Lower lobe of right lung (tissue), 2 donors: ENCODE measurements around the gene FRMD4B. TPM values are rescaled to one million over a fixed set of nuclear protein-coding genes. Genes with fewer than 3 reads are reported as not detected.

Experiments used
- ATAC-seq, 2 donors: fragments of 200-7000 bp; cut with Tn5 transposase; one replicate each; pipeline ENCODE4 v1.9.1; 2020 to 2022; ENCODE audit warnings: mild to moderate bottlenecking in 2 of 2, moderate library complexity in 2 of 2
- DNase-seq: peaks from one replicate; pipeline ENCODE4 v3.0.0-alpha.2; 2020
- H3K27ac ChIP-seq: fragments of 200-600 bp; one replicate; pipeline ENCODE4 v1.8.0; 2022
- H3K27me3 ChIP-seq: fragments of 200-600 bp; one replicate; pipeline ENCODE4 v1.8.0; 2022; ENCODE audit warnings: low read depth
- H3K36me3 ChIP-seq: fragments of 200-600 bp; one replicate; pipeline ENCODE4 v1.8.0; 2022; ENCODE audit warnings: mild to moderate bottlenecking
- H3K4me1 ChIP-seq: fragments of 200-600 bp; one replicate; pipeline ENCODE4 v1.8.0; 2022
- H3K4me3 ChIP-seq: fragments of 200-600 bp; one replicate; pipeline ENCODE4 v1.8.0; 2022; ENCODE audit warnings: mild to moderate bottlenecking
- H3K9me3 ChIP-seq: fragments of 200-600 bp; one replicate; pipeline ENCODE4 v1.8.0; 2022
- CTCF ChIP-seq: fragments of 200-600 bp; IDR thresholded peaks from one replicate; pipeline ENCODE4 v1.8.0; 2022; ENCODE audit warnings: antibody characterized with exemption, mild to moderate bottlenecking
- intact Hi-C: fragments of 100-400 bp; cut with DNase I; formaldehyde crosslinking; loops from one replicate; pipeline ENCODE4 v1.11.0; 2022
- total RNA-seq: library from RNA; stranded (reverse); fragmentation: NEBNext Ultra II Directional; extraction: Animal tissue kit (Norgen Biotek cat#: 25700); gene quantifications from one replicate; pipeline ENCODE4 v1.2.1, GENCODE V29; 2021
- donor health status: DM: no; HTN: yes; CAD: no; lungs with severe emphysema.

FRMD4B gene
- total RNA-seq, 1 donor from 2014 or later, result 62.4 TPM

GRCh38 chr3:69379661-69380060 is 6.2 kb downstream of the FRMD4B start:
- no peak overlapping the region for H3K27ac ChIP-seq
- TF ChIP-seq CTCF, result no peak
- no peak for ATAC-seq

GRCh38 chr3:69378112-69378802 is 7.6 kb downstream of the FRMD4B start:
- DNase-seq, result no peak

More at GRCh38 chr3:69379661-69380060, 6.2 kb downstream of the FRMD4B start:
- Histone ChIP-seq H3K9me3 (no peaks in the 10 kb centered on the region), H3K36me3 (no peaks in the 10 kb centered on the region), H3K4me3 (no peak overlapping the region), H3K27me3 (no peaks in the 10 kb centered on the region), H3K4me1 (peaks cover 31% of the 10 kb centered on the region)
- DNase-seq, result no peak
- intact Hi-C loops, result no loop called here

GRCh38 chr3:69377262-69377661 is 8.6 kb downstream of the FRMD4B start:
- intact Hi-C loops, result no loop called here
- H3K27ac ChIP-seq, result peak overlapping the region; percentile 58
- no peak for DNase-seq
- no peak for ATAC-seq
- no peaks in the 10 kb centered on the region for H3K9me3 ChIP-seq
- no peak overlapping the region for H3K4me3 ChIP-seq
- no peak for TF ChIP-seq CTCF
- no peaks in the 10 kb centered on the region for H3K27me3 ChIP-seq
- H3K4me1 ChIP-seq, result peaks cover 23% of the 10 kb centered on the region
- H3K36me3 ChIP-seq, result no peaks in the 10 kb centered on the region

More at GRCh38 chr3:69378112-69378802, 7.6 kb downstream of the FRMD4B start:
- ATAC-seq, result peak; percentile 89 to 93
- Histone ChIP-seq H3K4me1 (peaks cover 23% of the 10 kb centered on the region), H3K27ac (peak overlapping the region; percentile 58), H3K36me3 (no peaks in the 10 kb centered on the region), H3K9me3 (no peaks in the 10 kb centered on the region), H3K27me3 (no peaks in the 10 kb centered on the region), H3K4me3 (no peak overlapping the region)
- TF ChIP-seq CTCF, result no peak
- intact Hi-C loops, result no loop called here

- intact Hi-C loops, result no loop called here
- H3K27me3 ChIP-seq, result no peaks in the 10 kb centered on the region
- ATAC-seq, result peak in 1 of 2 donors; percentile 40
- H3K4me3 ChIP-seq, result no peak overlapping the region
- peaks cover 23% of the 10 kb centered on the region for H3K4me1 ChIP-seq
- TF ChIP-seq CTCF, result no peak
- H3K27ac ChIP-seq, result no peak overlapping the region
- H3K36me3 ChIP-seq, result no peaks in the 10 kb centered on the region
- no peaks in the 10 kb centered on the region for H3K9me3 ChIP-seq
- DNase-seq, result no peak
These were observed 9.2 kb downstream of the FRMD4B start for GRCh38 chr3:69376731-69377130.

- no peak for TF ChIP-seq CTCF
- DNase-seq (no peak), ATAC-seq (peak in 1 of 2 donors; percentile 48)
- Histone ChIP-seq H3K36me3 (no peaks in the 10 kb centered on the region), H3K9me3 (no peaks in the 10 kb centered on the region), H3K27ac (no peak overlapping the region), H3K4me3 (no peak overlapping the region), H3K27me3 (no peaks in the 10 kb centered on the region), H3K4me1 (peaks cover 36% of the 10 kb centered on the region)
- intact Hi-C loops, result no loop called here
These were observed 14.1 kb downstream of the FRMD4B start for GRCh38 chr3:69371816-69372215.
